ENCODE measurements around the gene MEF2C.

DNA sequence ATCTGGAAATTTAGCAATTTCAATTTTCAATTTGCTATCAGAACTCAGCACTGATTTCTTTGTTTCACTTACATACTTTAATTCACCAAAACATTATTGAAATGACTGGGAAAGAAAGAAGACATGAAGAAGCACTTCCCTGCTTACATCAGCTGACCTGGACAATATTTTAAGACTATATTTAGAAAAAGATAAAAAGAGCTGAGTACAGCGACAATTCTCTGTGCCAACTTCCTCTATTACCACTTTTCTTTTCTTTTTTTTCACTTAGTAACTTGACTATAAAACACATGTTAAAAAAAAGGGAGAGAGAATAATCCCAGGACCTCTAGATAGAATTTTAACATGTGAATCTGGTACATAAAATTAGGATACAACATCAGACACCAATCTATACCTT, 35.6 kb downstream of the MEF2C start:
- no peak for TF ChIP-seq EZH2 (IDR thresholded peaks at IDR 0.05)
- TF ChIP-seq FOXP2 (optimal IDR thresholded peaks at IDR 0.05; ENCODE audit: control extremely low read depth, extremely low read length, insufficient read depth): no peak
- no peak for TF ChIP-seq POLR2AphosphoS5 (IDR thresholded peaks at IDR 0.05; ENCODE audit: borderline replicate concordance, low read depth, low read length)
